ENCODE data around the gene UGT2B17. TPM values are rescaled to one million over a fixed set of nuclear protein-coding genes. Genes with fewer than 3 reads are reported as not detected.
"Not testable (repeated sequence)": the region's sequence is repeated elsewhere in the genome, so short reads cannot be mapped to it uniquely, and the experiment has no call there.

The UGT2B17 gene
- total RNA-seq, 1 experiment from 2014 or later = not detected

DNA sequence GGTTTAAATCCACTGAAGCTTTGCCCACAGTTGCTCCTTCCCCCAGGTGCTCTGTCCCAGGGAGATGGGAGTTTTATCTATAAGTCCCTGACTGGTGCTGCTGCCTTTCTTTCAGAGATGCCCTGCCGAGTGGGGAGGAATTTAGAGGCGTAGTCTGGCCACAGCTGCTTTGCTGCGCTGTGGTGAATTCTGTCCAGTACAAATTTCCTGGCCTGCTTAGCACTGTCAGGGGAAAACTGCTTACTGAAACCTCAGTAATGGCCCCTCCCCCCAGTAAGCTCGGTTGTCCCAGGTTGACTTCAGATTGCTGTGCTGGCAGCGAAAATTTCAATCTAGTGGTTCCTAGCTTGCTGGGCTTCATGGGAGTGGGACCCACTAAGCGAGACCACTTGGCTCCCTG lies 40.1 kb downstream of the UGT2B17 start:
- Histone ChIP-seq H3K27ac (ENCODE audit: low read depth, low read length, poor library complexity, severe bottlenecking) (no peak overlapping the region), H3K27me3 (replicated peaks; ENCODE audit: insufficient read depth, low read depth, low read length, poor library complexity) (no peaks in the 10 kb centered on the region), H3K4me3 (ENCODE audit: low read depth, low read length, poor library complexity, severe bottlenecking) (no peak overlapping the region), H3K36me3 (ENCODE audit: insufficient read depth, low read length, poor library complexity, severe bottlenecking) (no peaks in the 10 kb centered on the region), H3K9me3 (ENCODE audit: low read depth, low read length, poor library complexity, severe bottlenecking) (no peaks in the 10 kb centered on the region), H3K4me1 (ENCODE audit: insufficient read depth, low read length, poor library complexity, severe bottlenecking) (no peaks in the 10 kb centered on the region)
- intact Hi-C loops (cut with micrococcal nuclease; ENCODE audit: unreplicated experiment) = no loop called here
- ChIA-PET POLR2A (ENCODE audit: low non-redundant PET) (no interaction called here), CTCF (no interaction called here)
- no TSS peak for BruUV-seq (replicated peaks)
- DNase-seq (ENCODE audit: low spot score) = no peak
- TF ChIP-seq EZH2 (IDR thresholded peaks at IDR 0.05; ENCODE audit: borderline replicate concordance, low read depth, low read length, poor library complexity, severe bottlenecking) = no peak
- TF ChIP-seq, protein P1, sequence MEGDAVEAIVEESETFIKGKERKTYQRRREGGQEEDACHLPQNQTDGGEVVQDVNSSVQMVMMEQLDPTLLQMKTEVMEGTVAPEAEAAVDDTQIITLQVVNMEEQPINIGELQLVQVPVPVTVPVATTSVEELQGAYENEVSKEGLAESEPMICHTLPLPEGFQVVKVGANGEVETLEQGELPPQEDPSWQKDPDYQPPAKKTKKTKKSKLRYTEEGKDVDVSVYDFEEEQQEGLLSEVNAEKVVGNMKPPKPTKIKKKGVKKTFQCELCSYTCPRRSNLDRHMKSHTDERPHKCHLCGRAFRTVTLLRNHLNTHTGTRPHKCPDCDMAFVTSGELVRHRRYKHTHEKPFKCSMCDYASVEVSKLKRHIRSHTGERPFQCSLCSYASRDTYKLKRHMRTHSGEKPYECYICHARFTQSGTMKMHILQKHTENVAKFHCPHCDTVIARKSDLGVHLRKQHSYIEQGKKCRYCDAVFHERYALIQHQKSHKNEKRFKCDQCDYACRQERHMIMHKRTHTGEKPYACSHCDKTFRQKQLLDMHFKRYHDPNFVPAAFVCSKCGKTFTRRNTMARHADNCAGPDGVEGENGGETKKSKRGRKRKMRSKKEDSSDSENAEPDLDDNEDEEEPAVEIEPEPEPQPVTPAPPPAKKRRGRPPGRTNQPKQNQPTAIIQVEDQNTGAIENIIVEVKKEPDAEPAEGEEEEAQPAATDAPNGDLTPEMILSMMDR (conservative IDR thresholded peaks at IDR 0.05; ENCODE audit: low read depth, low read length) = no peak

DNA sequence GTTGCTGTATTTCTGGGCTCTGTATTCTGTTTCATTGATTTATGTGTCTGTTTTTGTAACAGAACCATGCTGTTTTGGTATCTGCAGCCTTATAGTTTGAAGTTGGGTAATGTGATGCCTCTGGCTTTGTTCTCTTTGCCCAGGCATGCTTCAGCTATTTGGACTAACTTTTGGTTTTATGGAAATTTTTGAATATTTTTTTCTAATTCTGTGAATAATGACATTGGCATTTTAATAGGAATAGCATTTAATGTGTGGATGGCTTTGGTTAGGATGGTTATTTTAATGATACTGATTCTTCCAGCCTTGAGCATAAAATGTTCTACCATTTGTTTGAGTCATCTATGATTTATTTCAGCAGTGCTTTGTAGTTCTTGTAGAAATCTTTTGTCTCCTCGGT lies 53.9 kb downstream of the UGT2B17 start:
- BruUV-seq (replicated peaks); H3K27me3 ChIP-seq (replicated peaks; ENCODE audit: insufficient read depth, low read depth, low read length, poor library complexity); H3K4me3 ChIP-seq (ENCODE audit: low read depth, low read length, poor library complexity, severe bottlenecking); H3K27ac ChIP-seq (ENCODE audit: low read depth, low read length, poor library complexity, severe bottlenecking); intact Hi-C loops (cut with micrococcal nuclease; ENCODE audit: unreplicated experiment); H3K9me3 ChIP-seq (ENCODE audit: low read depth, low read length, poor library complexity, severe bottlenecking); DNase-seq (ENCODE audit: low spot score); POLR2A ChIA-PET (ENCODE audit: low non-redundant PET); H3K4me1 ChIP-seq (ENCODE audit: insufficient read depth, low read length, poor library complexity, severe bottlenecking); H3K36me3 ChIP-seq (ENCODE audit: insufficient read depth, low read length, poor library complexity, severe bottlenecking); CTCF ChIA-PET: not testable (repeated sequence)

DNA sequence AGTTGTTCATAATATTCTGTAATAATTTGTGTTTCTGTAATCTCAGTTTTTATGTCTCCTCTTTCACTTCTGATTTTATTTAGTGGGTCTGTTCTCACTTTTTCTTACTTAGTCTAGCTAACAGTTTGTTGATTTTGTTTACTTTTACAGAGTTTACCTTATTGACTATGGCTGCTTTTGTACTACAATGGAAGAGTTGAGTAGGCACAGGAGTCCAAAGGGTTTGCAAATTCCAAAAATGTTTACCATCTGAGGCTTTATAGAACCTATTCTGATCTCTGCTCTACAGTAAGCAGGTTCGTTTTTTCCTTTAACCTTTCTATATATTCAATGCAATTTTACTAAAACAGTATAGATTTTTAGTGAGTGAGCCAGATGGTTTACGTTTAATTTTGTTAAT lies 55.1 kb downstream of the UGT2B17 start:
- CTCF ChIA-PET = no interaction called here
- BruUV-seq (replicated peaks) = no TSS peak
- Histone ChIP-seq H3K4me3 (ENCODE audit: low read depth, low read length, poor library complexity, severe bottlenecking) (no peak overlapping the region), H3K36me3 (ENCODE audit: insufficient read depth, low read length, poor library complexity, severe bottlenecking) (no peaks in the 10 kb centered on the region), H3K9me3 (ENCODE audit: low read depth, low read length, poor library complexity, severe bottlenecking) (no peaks in the 10 kb centered on the region), H3K4me1 (ENCODE audit: insufficient read depth, low read length, poor library complexity, severe bottlenecking) (no peaks in the 10 kb centered on the region), H3K27ac (ENCODE audit: low read depth, low read length, poor library complexity, severe bottlenecking) (no peak overlapping the region), H3K27me3 (replicated peaks; ENCODE audit: insufficient read depth, low read depth, low read length, poor library complexity) (no peaks in the 10 kb centered on the region)
- intact Hi-C loops (cut with micrococcal nuclease; ENCODE audit: unreplicated experiment) = no loop called here
- no peak for DNase-seq (ENCODE audit: low spot score)
- POLR2A ChIA-PET (ENCODE audit: low non-redundant PET) = no interaction called here
- no peak for TF ChIP-seq EZH2 (IDR thresholded peaks at IDR 0.05; ENCODE audit: borderline replicate concordance, low read depth, low read length, poor library complexity, severe bottlenecking)
- TF ChIP-seq, protein P1 (conservative IDR thresholded peaks at IDR 0.05; ENCODE audit: low read depth, low read length) = no peak

DNA sequence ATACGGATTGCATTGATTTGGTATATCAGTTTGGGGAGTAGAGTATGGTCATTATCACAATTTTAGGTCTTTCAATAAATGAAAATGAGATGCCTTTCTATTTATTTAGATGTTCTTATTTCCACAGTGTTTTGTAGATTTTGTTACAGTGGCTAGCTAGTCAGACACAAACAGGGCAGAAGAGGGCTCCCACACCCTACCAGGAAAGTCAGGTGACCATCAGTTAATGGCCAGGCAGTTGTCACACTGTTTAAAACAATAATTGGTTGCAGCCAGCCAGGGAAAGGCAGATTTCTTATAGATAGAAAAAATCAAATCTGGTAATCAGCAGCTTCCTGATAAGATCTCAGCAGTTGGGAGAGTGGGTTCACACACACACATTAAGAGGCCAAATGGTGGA lies 57.2 kb downstream of the UGT2B17 start:
- Histone ChIP-seq H3K9me3 (ENCODE audit: low read depth, low read length, poor library complexity, severe bottlenecking) (no peaks in the 10 kb centered on the region), H3K4me3 (ENCODE audit: low read depth, low read length, poor library complexity, severe bottlenecking) (no peak overlapping the region), H3K27me3 (replicated peaks; ENCODE audit: insufficient read depth, low read depth, low read length, poor library complexity) (no peaks in the 10 kb centered on the region), H3K36me3 (ENCODE audit: insufficient read depth, low read length, poor library complexity, severe bottlenecking) (no peaks in the 10 kb centered on the region), H3K4me1 (ENCODE audit: insufficient read depth, low read length, poor library complexity, severe bottlenecking) (no peaks in the 10 kb centered on the region), H3K27ac (ENCODE audit: low read depth, low read length, poor library complexity, severe bottlenecking) (no peak overlapping the region)
- ChIA-PET CTCF (no interaction called here), POLR2A (ENCODE audit: low non-redundant PET) (no interaction called here)
- BruUV-seq (replicated peaks) = no TSS peak
- no peak for DNase-seq (ENCODE audit: low spot score)
- intact Hi-C loops (cut with micrococcal nuclease; ENCODE audit: unreplicated experiment) = no loop called here
- TF ChIP-seq, protein P1 (conservative IDR thresholded peaks at IDR 0.05; ENCODE audit: low read depth, low read length) = no peak
- TF ChIP-seq EZH2 (IDR thresholded peaks at IDR 0.05; ENCODE audit: borderline replicate concordance, low read depth, low read length, poor library complexity, severe bottlenecking) = no peak

DNA sequence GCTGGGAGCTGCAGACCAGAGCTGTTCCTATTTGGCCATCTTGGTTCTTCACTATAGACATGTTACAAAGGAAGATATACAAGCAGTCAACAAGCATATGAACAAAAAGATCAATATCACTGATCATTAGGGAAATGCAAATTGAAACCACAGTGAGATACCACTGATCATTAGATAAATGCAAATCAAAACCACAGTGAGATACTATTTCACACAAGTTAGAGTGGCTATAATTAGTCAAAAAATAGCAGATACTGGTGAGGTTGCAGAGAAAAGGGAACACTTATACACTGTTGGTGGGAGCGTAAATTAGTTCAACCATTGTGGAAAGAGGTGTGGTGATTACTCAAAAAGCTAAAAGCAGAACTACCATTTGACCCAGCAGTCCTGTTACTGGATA lies 70.7 kb downstream of the UGT2B17 start:
- intact Hi-C loops (cut with micrococcal nuclease; ENCODE audit: unreplicated experiment); H3K27me3 ChIP-seq (replicated peaks; ENCODE audit: insufficient read depth, low read depth, low read length, poor library complexity); BruUV-seq (replicated peaks); H3K27ac ChIP-seq (ENCODE audit: low read depth, low read length, poor library complexity, severe bottlenecking); CTCF ChIA-PET; H3K4me3 ChIP-seq (ENCODE audit: low read depth, low read length, poor library complexity, severe bottlenecking); POLR2A ChIA-PET (ENCODE audit: low non-redundant PET); DNase-seq (ENCODE audit: low spot score); H3K4me1 ChIP-seq (ENCODE audit: insufficient read depth, low read length, poor library complexity, severe bottlenecking); H3K9me3 ChIP-seq (ENCODE audit: low read depth, low read length, poor library complexity, severe bottlenecking); H3K36me3 ChIP-seq (ENCODE audit: insufficient read depth, low read length, poor library complexity, severe bottlenecking): not testable (repeated sequence)

DNA sequence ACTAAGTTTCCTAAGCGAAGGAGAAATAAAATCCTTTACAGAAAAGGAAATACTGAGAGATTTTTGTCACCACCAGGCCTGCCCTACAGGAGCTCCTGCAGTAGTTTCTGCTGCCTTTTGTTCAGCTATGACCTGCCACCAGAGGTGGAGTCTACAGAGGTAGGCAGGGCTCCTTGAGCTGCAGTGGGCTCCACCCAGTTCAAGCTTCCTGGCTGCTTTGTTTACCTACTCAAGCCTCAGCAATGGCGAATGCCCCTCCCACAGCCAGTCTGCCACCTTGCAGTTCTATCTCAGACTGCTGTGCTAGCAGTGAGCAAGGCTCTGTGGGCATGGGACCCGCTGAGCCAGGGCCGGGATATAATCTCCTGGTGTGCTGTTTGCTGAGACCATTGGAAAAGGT lies 71.3 kb downstream of the UGT2B17 start:
- BruUV-seq (replicated peaks); H3K27me3 ChIP-seq (replicated peaks; ENCODE audit: insufficient read depth, low read depth, low read length, poor library complexity); CTCF ChIA-PET; H3K36me3 ChIP-seq (ENCODE audit: insufficient read depth, low read length, poor library complexity, severe bottlenecking); H3K9me3 ChIP-seq (ENCODE audit: low read depth, low read length, poor library complexity, severe bottlenecking); DNase-seq (ENCODE audit: low spot score); H3K4me1 ChIP-seq (ENCODE audit: insufficient read depth, low read length, poor library complexity, severe bottlenecking); POLR2A ChIA-PET (ENCODE audit: low non-redundant PET); H3K27ac ChIP-seq (ENCODE audit: low read depth, low read length, poor library complexity, severe bottlenecking); intact Hi-C loops (cut with micrococcal nuclease; ENCODE audit: unreplicated experiment); H3K4me3 ChIP-seq (ENCODE audit: low read depth, low read length, poor library complexity, severe bottlenecking): not testable (repeated sequence)
